ENCODE data around the gene ZNF813.
"Not testable (repeated sequence)": the region's sequence is repeated elsewhere in the genome, so short reads cannot be mapped to it uniquely, and the experiment has no call there.

Gene ZNF813

GRCh38 chr19:53431399-53432087 lies 36.0 kb upstream of the ZNF813 start, which contains the start of gene ZNF761:
TSS of gene ZNF761 (plus strand) at chr19:53431984. CDS start at chr19:53447269, 15,285 bp downstream.
- TF ChIP-seq CTCF (IDR thresholded peaks at IDR 0.05; ENCODE audit: insufficient read depth, low read length, poor library complexity, severe bottlenecking): peak; percentile 10
- H3K4me3 ChIP-seq (replicated peaks; ENCODE audit: low read depth, low read length): peak within 1 kb of the TSS; percentile 94
- H3K27me3 ChIP-seq (replicated peaks; ENCODE audit: control insufficient read depth, insufficient read depth, low read length): no peaks in the 10 kb centered on the region
- DNase-seq (ENCODE audit: extremely low read depth, insufficient read length): peak; percentile 94
- H3K36me3 ChIP-seq (ENCODE audit: control insufficient read depth, insufficient read depth, low read length): no peaks in the 10 kb centered on the region; the same call in 1 of the 2 replicates

GRCh38 chr19:53432088-53432661 lies 35.4 kb upstream of the ZNF813 start:
- Histone ChIP-seq H3K27me3 (replicated peaks; ENCODE audit: control insufficient read depth, insufficient read depth, low read length) (no peaks in the 10 kb centered on the region), H3K36me3 (ENCODE audit: control insufficient read depth, insufficient read depth, low read length) (no peaks in the 10 kb centered on the region; the same call in 1 of the 2 replicates), H3K4me3 (replicated peaks; ENCODE audit: low read depth, low read length) (peak overlapping the region; percentile 94)
- DNase-seq (ENCODE audit: extremely low read depth, insufficient read length): no peak
- TF ChIP-seq CTCF (IDR thresholded peaks at IDR 0.05; ENCODE audit: insufficient read depth, low read length, poor library complexity, severe bottlenecking): no peak

GRCh38 chr19:53443809-53444208 lies 23.7 kb upstream of the ZNF813 start:
- peaks cover 16% of the 10 kb centered on the region for H3K36me3 ChIP-seq (ENCODE audit: control insufficient read depth, insufficient read depth, low read length)
- not testable (repeated sequence) for DNase-seq (ENCODE audit: extremely low read depth, insufficient read length); H3K4me3 ChIP-seq (replicated peaks; ENCODE audit: low read depth, low read length); H3K27me3 ChIP-seq (replicated peaks; ENCODE audit: control insufficient read depth, insufficient read depth, low read length)

GRCh38 chr19:53447196-53447595 lies 20.3 kb upstream of the ZNF813 start:
- peaks cover 13% of the 10 kb centered on the region for H3K36me3 ChIP-seq (ENCODE audit: control insufficient read depth, insufficient read depth, low read length)

GRCh38 chr19:53455828-53456227 lies 11.7 kb upstream of the ZNF813 start:
- no peak overlapping the region for H3K4me3 ChIP-seq (replicated peaks; ENCODE audit: low read depth, low read length)
- peaks cover 9% of the 10 kb centered on the region for H3K36me3 ChIP-seq (ENCODE audit: control insufficient read depth, insufficient read depth, low read length)
- no peak for DNase-seq (ENCODE audit: extremely low read depth, insufficient read length)
- TF ChIP-seq CTCF (IDR thresholded peaks at IDR 0.05; ENCODE audit: insufficient read depth, low read length, poor library complexity, severe bottlenecking): no peak
- H3K27me3 ChIP-seq (replicated peaks; ENCODE audit: control insufficient read depth, insufficient read depth, low read length): no peaks in the 10 kb centered on the region

More at GRCh38 chr19:53447196-53447595, 20.3 kb upstream of the ZNF813 start:
- not testable (repeated sequence) for H3K4me3 ChIP-seq (replicated peaks; ENCODE audit: low read depth, low read length); H3K27me3 ChIP-seq (replicated peaks; ENCODE audit: control insufficient read depth, insufficient read depth, low read length); DNase-seq (ENCODE audit: extremely low read depth, insufficient read length)

- H3K27me3 ChIP-seq (replicated peaks; ENCODE audit: control insufficient read depth, insufficient read depth, low read length); H3K4me3 ChIP-seq (replicated peaks; ENCODE audit: low read depth, low read length); H3K36me3 ChIP-seq (ENCODE audit: control insufficient read depth, insufficient read depth, low read length); DNase-seq (ENCODE audit: extremely low read depth, insufficient read length): not testable (repeated sequence)
These were observed 7.3 kb upstream of the ZNF813 start for GRCh38 chr19:53460131-53460721.

- no peak overlapping the region for H3K4me3 ChIP-seq (replicated peaks; ENCODE audit: low read depth, low read length)
- no peak for DNase-seq (ENCODE audit: extremely low read depth, insufficient read length)
- no peak for TF ChIP-seq CTCF (IDR thresholded peaks at IDR 0.05; ENCODE audit: insufficient read depth, low read length, poor library complexity, severe bottlenecking)
- H3K27me3 ChIP-seq (replicated peaks; ENCODE audit: control insufficient read depth, insufficient read depth, low read length): no peaks in the 10 kb centered on the region
- no peaks in the 10 kb centered on the region for H3K36me3 ChIP-seq (ENCODE audit: control insufficient read depth, insufficient read depth, low read length)
These were observed 5.7 kb upstream of the ZNF813 start for GRCh38 chr19:53461866-53462265.

All from GM06990 (cell line).